A204.1 (cell line): ENCODE results near the gene RHOB.
"Not testable (repeated sequence)": the region's sequence is repeated elsewhere in the genome, so short reads cannot be mapped to it uniquely, and the experiment has no call there.

Experiments
- FAIRE-seq: peaks from 2 replicates; lab custom pipeline; 2012; peaks lifted over from hg19 to GRCh38; lab: Jason Lieb, UNC

The RHOB gene

DNA sequence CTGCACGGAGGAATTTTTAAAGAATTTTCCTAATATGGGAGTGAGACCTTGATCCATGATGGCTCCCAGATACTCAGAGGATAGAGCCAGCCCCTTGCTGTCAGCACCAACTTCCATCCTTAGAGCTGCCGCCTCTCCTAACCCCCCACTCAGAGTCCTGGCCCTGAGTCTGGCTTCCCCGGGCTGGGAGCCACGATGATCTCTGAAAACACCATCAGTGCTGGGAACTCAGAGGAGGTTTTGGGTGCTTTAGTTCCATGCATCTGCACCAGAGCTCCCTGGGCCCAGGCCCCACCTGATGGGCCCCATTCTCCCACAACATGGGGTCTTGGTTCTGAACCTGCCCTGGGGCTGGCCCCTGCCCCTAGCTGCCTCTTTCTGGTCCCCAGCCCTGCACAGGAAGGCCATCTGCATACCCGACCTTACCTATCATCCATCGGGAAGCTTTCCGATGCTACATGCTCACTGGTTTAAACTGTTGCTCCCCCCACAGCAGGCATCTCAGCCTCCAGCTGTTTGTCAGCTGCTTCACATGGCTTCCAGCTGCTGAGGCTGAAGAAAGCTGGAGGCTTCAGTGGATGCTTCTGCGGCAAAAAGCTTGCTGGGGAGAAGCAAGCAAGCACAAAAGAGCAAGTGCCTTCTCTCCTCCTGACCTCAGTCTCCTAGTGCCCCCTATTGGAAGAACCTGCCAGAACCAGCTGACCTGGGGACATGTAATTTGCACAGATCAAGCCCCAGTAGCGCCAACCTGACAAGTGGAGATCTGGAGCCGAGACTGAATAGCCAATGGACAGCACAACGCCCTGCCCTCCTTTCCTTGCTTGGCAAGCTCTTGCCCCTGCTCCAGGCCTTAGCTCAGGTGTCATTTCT, 24.2 kb upstream of the RHOB start:
- no peak for FAIRE-seq

DNA sequence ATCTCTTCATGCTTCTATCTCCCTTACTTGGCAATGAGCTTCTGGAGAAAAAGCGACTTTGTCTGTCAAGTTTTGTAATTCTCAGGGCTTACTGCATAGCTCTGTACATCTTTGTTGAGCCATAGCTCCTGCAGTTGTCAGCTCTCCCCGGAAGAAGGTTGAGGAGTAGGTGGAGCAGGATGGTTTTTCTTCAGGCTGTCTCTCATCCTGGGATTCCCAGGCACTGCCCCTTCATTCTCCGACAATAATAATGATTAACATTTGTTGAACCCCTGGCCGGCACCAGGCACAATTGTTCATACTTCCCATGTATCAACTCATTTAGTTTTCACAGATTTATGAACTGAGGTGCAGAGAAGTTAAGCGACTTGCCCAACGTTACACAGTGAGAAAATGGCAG, 23.5 kb upstream of the RHOB start:
- no peak for FAIRE-seq

DNA sequence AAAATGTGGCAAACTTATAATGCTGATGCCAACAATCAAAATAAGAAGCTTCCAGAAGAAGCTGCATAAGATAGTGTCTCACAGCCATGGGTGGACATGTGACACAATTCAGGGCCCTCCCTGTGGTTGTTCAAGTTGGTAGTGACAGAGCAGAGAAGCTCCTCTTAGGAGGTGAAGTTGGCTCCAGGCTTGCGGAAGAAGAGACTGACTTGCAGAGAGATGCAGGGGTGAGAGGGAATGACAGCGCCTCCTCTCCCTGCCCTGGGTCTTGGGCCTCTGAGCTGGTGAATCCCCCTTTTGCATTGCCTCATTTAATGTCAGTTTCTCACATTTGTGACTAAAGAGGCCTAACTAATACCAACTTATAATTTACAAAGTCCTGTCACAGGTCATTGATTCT, 23.0 kb upstream of the RHOB start:
- no peak for FAIRE-seq

DNA sequence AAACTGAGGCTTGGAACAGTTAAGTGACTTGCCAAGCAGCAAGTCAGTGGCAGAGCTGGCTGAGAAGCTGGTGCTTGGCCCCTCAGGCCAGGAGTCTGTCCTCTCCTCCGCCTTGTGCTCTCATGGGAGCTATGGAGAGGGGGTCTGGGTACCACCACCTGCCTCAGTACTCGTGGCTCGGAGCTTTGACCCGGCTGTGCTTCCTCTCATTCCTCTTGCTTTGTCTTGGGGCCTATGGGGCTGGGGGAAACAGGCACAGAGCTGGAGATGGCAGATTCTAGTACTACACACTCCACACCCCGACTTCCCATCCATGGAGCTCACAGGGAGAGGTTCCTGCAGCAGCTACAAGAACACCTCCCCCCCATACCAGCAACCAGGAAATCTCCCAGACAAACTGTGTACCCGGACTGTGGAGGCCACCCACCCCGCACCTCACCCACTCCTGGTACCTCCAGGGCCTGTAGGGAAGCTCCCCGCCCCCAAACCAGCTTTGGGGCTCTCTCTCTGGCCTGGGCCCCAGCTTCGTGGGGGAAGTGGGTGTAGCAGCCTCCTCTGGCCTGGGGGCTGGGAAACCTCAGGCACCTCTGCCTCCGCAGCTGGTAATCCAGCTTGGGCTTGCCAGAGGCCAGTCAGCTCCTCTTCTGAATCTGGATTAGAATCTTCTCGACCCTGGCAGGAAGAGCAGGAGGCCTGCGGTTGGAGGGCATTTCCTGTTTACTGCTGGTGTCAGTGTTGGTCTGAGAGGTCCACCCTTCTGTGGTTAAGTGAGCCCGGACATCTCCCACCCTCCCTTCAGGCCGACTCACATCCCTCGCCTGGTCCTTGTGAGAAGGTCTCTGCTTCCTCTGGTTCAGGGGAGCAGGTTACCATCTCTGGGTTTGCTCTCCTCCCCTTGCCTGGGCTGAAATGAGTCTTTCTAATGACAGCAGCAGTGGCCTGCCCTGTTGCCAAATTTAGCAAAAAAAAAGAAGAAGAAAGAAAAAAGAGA, 22.3 kb upstream of the RHOB start:
- no peak for FAIRE-seq

DNA sequence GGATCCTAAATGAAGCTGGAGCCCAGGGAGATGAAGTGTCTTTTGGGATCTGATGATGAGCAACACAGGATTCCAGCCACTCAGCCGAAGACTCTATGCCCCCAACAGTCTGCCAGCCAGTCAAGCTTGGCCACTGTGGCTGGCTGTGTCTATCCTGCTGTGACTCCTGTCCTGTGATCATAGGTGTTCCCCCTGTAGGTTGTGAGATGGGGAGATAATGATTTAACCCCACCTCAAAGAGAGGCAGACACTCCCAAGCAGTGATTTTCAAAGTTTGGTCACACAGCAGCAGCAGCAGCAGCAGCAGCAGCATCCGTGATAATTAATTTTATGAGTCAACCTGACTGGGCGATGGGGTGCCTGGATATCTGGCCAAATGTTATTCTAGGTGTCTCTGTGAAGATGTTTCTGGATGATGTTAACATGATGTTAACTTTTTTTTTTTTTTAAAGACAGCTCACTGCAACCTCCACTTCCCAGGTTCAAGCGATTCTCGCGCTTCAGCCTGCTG, 21.4 kb upstream of the RHOB start:
- no peak for FAIRE-seq

DNA sequence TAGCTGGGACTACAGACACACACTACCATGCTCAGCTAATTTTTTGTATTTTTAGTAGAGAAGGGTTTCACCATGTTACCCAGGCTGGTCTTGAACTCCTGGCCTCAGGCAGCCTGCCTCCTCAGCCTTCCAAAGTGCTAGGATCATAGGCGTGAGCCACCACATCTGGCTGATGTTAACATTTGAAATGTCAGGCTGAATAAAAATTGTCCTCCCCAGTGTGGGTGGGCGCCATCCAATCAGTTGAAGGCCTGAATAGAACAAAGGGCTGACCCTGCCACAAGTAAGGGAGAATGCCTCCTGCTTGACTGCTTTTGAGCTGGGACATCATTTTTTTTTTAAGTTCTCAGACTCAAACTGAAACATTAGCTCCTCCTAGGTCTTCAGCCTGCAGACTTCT, 21.0 kb upstream of the RHOB start:
- no peak for FAIRE-seq

DNA sequence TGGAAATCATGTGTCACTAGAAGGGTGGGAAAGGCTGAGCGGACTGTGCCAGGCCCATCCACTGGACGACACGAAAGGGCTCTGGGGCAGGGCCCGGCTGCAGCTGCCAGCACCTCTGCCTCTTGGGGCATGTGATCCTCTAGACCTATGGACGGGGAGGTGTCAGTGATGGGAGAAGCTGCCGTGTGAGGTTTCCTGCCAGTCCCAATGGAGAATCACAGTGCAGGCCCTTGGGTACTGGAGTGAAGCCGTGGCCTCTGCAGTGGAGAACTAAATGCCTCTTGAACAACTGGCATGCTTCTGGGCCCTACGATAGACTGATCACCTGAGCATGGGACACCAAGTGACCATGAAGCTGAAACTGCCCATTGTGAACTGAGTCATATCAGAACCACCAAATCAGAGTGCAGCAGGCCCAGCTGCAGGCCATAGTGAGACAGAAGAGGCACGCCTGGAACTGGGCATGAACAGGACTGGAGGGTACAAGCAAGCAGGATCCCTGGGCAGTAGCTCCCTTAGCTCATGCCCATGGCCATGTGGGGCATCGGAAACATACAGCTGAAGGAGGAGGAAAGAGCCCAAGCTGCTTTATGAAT, 18.8 kb upstream of the RHOB start:
- FAIRE-seq: no peak

DNA sequence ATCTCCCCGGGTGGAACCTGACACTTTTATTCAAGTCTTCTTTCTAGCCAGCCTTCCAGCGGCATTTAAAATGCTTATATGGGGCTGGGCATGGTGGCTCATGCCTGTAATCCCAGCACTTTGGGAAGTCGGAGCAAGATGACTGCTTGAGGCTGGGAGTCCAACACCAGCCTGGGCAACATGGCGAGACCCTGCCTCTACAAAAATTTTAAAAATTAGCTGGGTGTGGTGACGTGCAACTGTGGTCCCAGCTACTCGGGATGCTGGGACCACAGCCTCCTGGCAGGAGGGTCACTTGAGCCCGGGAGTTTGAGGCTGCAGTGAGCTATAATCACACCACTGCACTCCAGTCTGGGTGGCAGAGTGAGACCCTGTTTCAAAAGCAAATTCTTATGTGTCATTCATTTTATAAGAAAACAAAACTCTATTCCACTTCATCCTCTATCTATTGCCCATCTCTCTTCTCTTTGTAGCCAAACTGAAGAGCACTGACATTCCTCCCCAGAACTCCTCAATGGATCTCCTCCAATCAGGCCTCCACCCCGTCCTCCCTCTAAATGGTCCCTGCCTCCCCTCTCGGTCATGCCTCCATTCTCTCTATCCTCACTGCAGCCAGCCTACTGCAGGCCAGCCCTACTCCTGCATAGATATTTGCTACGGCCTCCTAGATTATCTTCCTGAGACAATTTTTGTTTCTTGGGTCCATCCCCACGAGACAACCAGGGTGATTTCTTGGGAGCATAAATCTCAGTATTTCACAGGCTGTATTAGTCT, 18.0 kb upstream of the RHOB start:
- no peak for FAIRE-seq

DNA sequence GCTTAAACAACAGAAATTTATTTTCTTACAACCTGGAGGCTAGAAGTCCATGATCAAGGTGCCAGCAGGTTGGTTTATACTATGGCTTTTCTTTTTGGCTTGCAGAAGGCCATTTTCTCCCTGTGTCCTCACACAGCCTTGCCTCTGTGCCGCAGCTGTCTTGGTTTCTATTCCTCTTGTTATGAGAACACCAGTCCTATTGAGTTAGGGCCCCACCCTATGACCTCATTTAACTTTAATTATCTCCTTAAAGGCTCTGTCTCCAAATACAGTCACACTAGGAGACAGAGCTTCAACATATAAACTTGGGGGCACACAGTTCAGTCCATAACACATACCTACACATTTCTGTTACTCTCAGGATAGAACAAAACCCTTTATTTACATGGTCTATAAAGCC, 17.3 kb upstream of the RHOB start:
- no peak for FAIRE-seq

DNA sequence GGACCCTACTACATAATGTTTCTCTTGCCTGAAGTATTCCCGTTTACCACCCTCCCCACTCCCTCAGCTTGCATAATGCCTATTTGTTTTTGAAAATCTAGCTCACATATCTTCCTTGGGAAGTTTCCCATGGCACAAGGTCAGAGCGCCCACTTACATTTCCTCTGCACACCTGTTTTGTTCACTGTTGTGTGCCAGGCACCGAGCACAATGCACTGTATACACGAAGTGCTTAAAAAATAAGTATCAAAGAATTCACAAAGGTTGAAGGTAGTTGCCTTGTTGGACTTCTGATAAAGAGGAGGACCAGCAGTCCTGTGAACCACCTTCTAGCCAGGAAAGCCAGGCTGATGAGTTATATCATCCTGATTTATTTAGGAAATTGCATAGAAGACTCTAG, 16.8 kb upstream of the RHOB start:
- no peak for FAIRE-seq

DNA sequence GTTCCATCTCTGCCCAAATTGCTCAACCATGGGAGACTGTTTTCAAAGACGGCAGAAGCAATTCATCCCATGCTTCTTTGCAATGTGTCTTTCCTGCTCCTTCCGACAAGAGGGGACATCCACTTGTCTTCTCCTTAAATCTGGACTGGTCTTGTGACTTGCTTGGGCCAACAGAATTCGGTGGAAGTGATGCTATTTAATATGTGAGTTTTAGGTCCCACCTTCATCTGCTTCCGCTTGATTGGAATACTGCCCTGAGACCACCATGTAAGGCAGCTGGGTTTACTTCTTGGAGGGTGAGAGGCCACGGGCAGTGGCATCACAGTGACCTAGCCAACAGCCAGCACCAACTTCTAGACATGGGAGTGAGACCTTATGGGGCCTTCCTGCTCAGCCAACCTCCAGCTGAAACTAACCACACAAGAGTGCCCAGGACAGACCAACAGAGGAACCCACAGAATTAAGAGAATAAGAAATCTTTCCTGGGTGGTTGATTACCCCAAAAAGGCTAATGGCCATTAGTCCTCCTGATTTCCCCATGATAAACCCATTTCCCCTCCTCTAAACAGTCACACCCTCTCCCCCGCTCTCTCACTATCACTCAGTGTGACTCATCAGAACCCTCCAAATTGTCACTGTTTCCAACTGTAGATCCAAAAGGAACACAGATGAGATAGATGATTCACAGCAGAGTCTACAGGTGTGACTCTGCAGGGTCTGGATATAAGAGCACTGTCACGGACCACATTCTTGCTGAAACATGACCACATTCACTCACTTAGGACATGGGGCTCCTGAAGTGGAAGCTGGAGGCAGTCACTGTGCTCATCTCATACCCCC, 16.2 kb upstream of the RHOB start:
- FAIRE-seq: no peak

DNA sequence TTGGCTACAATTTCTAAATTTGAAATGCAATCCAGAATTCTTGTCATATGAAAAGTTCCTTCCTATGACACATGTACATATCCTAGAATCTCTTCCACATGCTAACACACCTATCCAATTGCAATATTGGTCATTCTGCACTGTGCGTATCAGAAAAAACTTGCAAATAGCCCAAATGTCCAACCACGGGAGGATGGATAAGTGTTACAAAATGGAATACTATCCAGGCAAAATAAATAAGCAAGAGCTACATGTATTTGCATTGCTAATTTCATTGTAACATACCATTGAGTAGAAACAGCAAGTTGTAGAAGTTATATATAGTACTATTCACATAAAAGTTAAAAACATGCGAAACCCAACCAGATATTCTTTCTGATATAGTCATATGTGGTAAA, 15.6 kb upstream of the RHOB start:
- no peak for FAIRE-seq

DNA sequence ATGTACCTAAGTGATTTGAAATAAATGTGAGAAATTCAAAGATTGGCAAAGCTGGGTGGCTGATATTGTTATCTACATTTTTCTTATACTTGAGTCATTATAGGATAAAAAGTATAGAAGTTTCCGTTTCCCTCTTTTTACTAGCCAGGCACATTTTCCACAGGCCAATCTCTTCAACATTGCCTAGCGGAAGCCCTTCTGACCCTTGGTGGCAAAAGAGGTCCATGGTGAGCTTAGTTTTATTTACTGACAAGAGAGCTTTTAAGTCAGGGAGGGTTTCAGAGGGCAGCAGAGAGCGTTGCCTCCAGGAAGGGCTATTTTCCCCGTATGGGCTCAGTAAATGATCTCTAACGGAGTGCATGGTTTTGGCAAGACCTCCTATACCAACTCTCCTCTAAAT, 15.1 kb upstream of the RHOB start:
- FAIRE-seq: no peak

DNA sequence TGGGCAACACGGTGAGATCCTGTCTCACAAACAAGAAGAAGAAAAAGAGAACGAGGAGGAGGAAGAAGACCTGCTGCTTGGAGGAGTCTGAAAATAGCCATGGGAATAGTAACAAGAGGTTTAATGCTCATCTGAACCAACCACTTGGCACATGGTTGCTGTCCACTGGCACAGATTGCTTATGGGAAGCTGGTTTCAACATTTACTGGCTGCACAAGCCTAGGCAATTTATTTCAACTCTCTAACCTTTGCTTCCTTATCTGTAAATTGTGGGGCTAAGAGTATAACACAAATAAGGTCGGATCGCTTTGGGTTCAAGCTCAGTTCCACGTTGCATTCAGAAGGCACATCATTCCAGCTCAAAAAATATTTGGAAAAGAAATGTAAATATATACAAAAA, 14.2 kb upstream of the RHOB start:
- no peak for FAIRE-seq

DNA sequence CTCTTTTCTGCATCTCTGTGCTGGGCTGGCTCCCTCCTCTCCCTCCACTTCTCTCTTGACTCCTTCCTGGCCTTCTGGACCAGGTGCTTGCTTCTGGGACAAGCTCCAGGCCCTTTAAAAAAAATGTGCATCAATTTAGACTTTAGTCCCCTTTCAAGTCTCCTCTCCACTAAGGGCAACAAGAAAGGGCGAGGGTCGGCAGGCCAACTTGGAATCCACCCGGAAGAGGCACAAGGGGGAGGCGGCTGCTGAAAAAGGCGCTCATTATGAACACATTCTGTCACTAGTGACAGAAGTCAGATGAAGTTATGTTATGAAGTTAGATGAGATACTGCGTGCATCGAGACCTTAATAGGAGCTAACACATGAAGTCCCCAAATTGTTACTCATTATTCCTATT, 13.6 kb upstream of the RHOB start:
- no peak for FAIRE-seq

DNA sequence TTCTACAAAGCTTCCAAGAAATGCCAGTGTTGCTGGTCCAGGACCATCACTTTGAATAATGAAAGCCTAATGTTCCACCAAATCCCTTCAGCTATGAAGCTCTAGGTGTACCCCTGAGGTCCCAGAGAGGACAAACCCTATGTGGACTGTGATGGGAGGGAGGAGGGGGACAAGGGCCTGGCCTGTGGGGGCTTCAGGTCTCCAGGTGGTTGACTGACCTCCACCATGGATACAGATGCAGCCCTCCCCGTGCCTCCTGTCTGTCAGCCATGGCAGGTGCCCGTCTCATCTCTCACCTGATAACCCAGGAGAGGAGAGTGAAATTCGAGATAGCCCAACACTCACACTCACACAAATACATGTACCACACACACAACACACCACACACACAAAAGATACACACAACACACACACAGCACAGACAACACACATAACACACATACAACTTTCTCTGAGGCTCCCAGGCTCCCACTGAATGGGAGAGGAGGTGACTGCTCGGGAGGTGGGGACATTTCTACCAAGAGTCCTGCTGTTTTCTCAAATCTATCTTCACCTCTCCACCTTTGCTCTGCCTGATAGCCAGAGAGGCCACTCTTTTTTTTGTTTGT, 12.8 kb upstream of the RHOB start:
- no peak for FAIRE-seq

DNA sequence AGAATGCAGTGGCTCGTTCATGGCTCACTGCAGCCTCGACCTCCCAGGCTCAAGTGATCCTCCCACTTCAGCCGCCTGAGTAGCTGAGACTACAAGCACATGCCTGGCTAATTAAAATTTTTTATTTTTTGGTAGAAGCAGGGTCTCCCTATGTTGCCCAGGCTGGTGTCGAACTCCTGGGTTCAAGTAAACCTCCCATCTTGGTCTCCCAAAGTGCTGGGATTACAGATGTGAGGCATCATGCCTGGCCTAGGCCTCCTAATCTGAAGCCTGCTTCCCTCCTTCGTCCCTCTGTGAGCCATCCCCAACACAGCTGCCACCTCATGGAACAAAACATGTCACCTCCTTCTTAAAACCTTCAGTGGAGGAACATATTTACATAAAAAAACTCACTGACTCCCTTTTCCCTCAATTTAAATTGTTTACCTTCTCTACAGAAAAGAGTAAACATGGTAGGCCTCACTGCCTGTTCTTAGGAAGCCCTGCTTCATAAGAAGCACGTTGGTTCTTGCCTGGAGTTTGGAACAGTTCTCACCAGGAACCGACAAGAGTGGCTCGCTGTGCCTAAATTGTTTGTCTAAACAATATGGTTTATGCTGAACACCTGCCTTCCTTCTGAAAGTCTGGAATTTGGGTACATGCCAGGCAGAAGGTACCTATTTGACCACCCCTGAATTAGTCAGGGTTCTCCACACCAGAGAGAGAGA, 12.1 kb upstream of the RHOB start:
- no peak for FAIRE-seq

DNA sequence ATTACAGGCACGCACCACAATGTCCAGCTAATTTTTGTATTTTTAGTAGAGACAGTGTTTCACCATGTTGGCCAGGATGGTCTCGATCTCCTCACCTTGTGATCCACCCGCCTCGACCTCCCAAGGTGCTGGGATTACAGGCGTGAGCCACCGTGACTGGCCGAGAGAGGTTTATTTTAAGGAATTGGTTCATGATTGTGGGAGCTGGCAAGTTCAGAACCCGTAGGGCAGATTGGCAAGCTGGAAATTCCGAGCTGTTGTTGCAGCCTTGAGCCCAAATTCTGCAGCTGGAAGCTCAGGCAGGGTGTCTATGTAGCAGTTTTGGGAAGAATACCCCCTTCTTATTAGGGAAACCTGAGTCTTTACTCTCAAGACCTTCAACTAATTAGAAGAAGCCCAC, 11.4 kb upstream of the RHOB start:
- not testable (repeated sequence) for FAIRE-seq

DNA sequence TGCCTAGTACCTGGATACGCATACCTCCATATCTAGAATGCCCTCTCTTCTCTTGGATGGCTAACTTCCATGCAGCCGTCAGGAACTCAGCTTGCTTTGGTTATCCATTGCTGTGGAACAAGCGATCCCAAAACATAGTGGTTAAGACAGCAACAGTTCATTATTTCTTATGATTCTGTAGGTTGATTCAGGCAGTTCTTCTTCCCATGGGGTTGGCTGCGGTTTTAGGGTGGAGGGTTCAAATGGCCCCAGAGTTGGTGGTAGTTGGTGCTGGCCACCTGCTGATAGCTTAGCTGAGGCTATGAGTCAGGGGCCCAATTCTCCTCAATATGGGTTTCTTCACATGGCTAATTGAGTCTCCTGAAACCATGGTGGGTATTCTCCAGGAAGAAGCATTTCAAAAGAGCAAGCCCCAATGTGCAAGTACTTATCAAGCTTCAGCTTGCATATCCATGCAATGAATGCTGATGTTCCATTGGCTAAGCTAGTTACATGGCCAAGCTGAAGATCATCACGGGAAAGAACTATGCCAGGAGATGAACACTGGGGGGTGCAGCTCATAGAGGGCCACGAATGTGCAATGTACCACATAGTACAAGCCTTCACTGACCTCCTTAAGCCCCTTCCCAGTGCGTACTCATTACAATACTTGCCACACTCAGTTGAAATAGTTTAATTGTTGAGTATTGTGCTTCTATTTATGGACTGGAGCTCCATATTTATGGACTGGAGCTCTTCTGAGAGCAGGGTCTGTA, 10.0 kb upstream of the RHOB start:
- no peak for FAIRE-seq
